Tibial nerve (tissue), 4 donors: Measurements from ENCODE around the gene NUP107.

ENCODE experiments used
- EP300 ChIP-seq, 2 donors: sonication (generic); formaldehyde crosslinking; IDR thresholded peaks; one replicate each; pipeline ENCODE4 v1.6.1; 2017; ENCODE audit warnings: antibody characterized with exemption in 2 of 2, mild to moderate bottlenecking in 1 of 2
- TF ChIP-seq, protein P1 (sequence below), 5 experiments: fragments of 200-600 bp in 3 of 5; fragments of 450-650 bp in 2 of 5; sonication (generic) in 3 of 5; IDR thresholded peaks; one replicate each; pipeline ENCODE4 v1.5.1; 2016 to 2019; ENCODE audit warnings: antibody characterized with exemption in 5 of 5, mild to moderate bottlenecking in 3 of 5, moderate library complexity in 2 of 5

DNA sequence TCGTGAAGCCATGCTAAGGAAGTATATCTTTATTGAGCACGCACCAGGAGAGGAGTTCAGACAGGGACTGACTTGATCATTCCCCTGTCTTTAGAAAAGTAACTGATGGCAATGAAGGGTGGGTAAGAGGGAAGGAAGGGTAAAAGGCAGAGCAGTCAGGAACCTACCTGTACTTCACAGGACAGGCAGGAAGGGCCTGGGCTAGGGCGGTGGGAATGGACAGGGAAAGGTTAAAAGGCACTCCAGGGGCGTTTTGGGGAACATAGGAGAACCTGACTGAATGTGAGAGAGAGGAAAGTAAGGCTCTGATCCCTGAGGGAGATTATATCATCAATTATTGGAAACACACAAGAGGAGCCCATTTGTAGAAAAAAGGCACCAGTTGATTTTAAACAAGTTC lies 63.1 kb downstream of the NUP107 start:
- TF ChIP-seq, protein P1, sequence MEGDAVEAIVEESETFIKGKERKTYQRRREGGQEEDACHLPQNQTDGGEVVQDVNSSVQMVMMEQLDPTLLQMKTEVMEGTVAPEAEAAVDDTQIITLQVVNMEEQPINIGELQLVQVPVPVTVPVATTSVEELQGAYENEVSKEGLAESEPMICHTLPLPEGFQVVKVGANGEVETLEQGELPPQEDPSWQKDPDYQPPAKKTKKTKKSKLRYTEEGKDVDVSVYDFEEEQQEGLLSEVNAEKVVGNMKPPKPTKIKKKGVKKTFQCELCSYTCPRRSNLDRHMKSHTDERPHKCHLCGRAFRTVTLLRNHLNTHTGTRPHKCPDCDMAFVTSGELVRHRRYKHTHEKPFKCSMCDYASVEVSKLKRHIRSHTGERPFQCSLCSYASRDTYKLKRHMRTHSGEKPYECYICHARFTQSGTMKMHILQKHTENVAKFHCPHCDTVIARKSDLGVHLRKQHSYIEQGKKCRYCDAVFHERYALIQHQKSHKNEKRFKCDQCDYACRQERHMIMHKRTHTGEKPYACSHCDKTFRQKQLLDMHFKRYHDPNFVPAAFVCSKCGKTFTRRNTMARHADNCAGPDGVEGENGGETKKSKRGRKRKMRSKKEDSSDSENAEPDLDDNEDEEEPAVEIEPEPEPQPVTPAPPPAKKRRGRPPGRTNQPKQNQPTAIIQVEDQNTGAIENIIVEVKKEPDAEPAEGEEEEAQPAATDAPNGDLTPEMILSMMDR (IDR thresholded peaks at IDR 0.05), result no peak
- TF ChIP-seq EP300 (IDR thresholded peaks at IDR 0.05), result no peak
